OCI-LY3 (cell line): ENCODE measurements around the gene TXK.

Experiments used
- H2AFZ ChIP-seq: fragments of 200-600, 300-600 bp; shearing (Covaris generic); 2 replicates; pipeline ENCODE4 v1.6.0; 2014; ENCODE audit warnings: antibody characterized with exemption, low read depth, low read length
- H3K27ac ChIP-seq: fragments of 200-600, 300-600 bp; sonication (generic); 2 replicates; pipeline ENCODE4 v1.5.1; 2014; ENCODE audit warnings: mild to moderate bottlenecking, low read length, moderate library complexity, mixed read lengths
- H3K27me3 ChIP-seq: fragments of 200-600, 300-600 bp; sonication (generic); 2 replicates; pipeline ENCODE4 v1.6.1; 2014; ENCODE audit warnings: low read depth, low read length, mixed read lengths
- H3K36me3 ChIP-seq: fragments of 200-600, 300-600 bp; sonication (generic); replicated peaks from 2 replicates; pipeline ENCODE3; 2014; ENCODE audit warnings: low read depth, low read length, mixed read lengths
- H3K4me1 ChIP-seq: fragments of 300-600, 200-600 bp; sonication (generic); 2 replicates; pipeline ENCODE4 v1.6.1; 2014; ENCODE audit warnings: low read length, mixed read lengths
- H3K4me2 ChIP-seq: fragments of 200-600, 300-600 bp; sonication (generic); 2 replicates; pipeline ENCODE4 v1.6.1; 2014; ENCODE audit warnings: low read length, mixed read lengths
- H3K4me3 ChIP-seq: fragments of 300-600, 200-600 bp; sonication (generic); 2 replicates; pipeline ENCODE4 v1.5.1; 2014; ENCODE audit warnings: antibody characterized with exemption, mild to moderate bottlenecking, low read length, moderate library complexity
- H3K79me2 ChIP-seq: fragments of 300-600, 200-600 bp; shearing (Covaris generic); 2 replicates; pipeline ENCODE4 v1.6.1; 2014; ENCODE audit warnings: mild to moderate bottlenecking, low read length, mixed read lengths
- H3K9ac ChIP-seq: fragments of 300-600, 200-600 bp; shearing (Covaris generic); 2 replicates; pipeline ENCODE4 v1.6.0; 2014; ENCODE audit warnings: mild to moderate bottlenecking, low read length, moderate library complexity
- H3K9me3 ChIP-seq: fragments of 200-600, 300-600 bp; shearing (Covaris generic); 2 replicates; pipeline ENCODE4 v1.6.1; 2014; ENCODE audit warnings: low read length, mixed read lengths; ENCODE audit not compliant: insufficient read depth
- H4K20me1 ChIP-seq: fragments of 200-600, 300-600 bp; sonication (generic); 2 replicates; pipeline ENCODE4 v1.6.1; 2016; ENCODE audit warnings: low read length, mixed read lengths; ENCODE audit not compliant: insufficient read depth
- EZH2phosphoT487 ChIP-seq: fragments of 200-600 bp; shearing (Covaris generic); IDR thresholded peaks from 2 replicates; pipeline ENCODE4 v1.6.1; 2018; ENCODE audit warnings: antibody characterized with exemption, mixed run types, low read depth
- TF ChIP-seq, protein P1 (sequence below): fragments of 200-600, 300-600 bp; sonication (generic); IDR thresholded peaks from 2 replicates; pipeline ENCODE4 v1.5.1; 2014; ENCODE audit warnings: antibody characterized with exemption, low read length, low read depth

Gene TXK

DNA sequence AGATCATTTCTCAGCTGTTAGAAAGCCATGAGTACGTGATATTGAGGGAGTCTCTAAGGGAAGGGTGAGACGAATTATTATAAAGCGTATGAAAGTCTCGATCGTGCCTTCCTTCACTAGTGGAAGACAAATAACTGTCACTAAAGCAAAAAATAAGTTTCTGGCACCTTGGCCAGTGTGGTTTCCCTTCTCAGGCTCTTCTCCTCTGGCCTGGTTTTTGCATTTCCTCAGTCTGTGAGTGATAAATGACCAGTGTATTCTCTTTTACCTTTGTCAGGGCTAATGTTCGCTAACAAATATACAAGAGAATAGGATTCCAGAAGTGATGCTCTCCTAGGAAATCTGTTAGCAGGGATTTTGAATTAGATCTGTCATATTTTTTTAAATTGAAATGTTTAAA lies 19.6 kb downstream of the TXK start:
- Histone ChIP-seq H3K4me2 (no peak overlapping the region), H3K27me3 (no peaks in the 10 kb centered on the region), H3K79me2 (no peaks in the 10 kb centered on the region), H3K4me1 (peaks cover 2% of the 10 kb centered on the region; the same call in 1 of the 2 replicates), H3K4me3 (no peak overlapping the region), H3K36me3 (no peaks in the 10 kb centered on the region), H2AFZ (no peak overlapping the region), H3K9ac (no peak overlapping the region), H3K9me3 (no peaks in the 10 kb centered on the region), H3K27ac (no peak overlapping the region), H4K20me1 (no peaks in the 10 kb centered on the region)
- TF ChIP-seq, protein P1, sequence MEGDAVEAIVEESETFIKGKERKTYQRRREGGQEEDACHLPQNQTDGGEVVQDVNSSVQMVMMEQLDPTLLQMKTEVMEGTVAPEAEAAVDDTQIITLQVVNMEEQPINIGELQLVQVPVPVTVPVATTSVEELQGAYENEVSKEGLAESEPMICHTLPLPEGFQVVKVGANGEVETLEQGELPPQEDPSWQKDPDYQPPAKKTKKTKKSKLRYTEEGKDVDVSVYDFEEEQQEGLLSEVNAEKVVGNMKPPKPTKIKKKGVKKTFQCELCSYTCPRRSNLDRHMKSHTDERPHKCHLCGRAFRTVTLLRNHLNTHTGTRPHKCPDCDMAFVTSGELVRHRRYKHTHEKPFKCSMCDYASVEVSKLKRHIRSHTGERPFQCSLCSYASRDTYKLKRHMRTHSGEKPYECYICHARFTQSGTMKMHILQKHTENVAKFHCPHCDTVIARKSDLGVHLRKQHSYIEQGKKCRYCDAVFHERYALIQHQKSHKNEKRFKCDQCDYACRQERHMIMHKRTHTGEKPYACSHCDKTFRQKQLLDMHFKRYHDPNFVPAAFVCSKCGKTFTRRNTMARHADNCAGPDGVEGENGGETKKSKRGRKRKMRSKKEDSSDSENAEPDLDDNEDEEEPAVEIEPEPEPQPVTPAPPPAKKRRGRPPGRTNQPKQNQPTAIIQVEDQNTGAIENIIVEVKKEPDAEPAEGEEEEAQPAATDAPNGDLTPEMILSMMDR, result no peak
- no peak for TF ChIP-seq EZH2phosphoT487

DNA sequence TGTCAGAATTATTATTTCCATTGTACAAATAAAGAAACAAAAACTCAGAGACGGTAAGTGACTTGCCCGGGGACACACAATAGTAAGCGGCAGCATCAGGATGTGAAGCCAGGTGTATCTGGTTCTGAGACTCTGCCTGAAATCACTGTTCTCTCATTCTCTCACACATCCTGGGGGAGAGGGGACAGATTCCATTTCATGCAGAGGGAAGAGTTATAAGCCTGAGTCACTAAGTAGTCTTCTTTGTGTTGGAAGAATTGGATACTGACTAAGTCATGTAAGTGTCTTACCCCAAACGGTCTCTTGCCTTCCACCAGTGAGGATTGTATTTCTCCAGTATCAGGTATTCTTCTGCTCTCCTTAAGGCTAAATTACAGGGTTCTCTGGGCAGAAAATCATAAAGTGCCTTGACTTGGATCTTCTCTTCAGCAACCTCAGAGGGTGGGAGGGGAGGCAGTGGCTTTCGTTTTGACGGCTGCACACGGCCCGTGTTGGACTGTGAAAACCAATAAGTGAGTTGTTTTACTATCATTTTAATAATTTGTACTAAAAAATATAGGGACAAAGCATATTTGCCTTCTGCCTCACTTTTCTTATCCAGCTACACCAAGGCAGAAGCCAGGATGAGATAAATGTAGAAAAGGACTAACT lies 21.9 kb downstream of the TXK start:
- TF ChIP-seq EZH2phosphoT487, result no peak
- TF ChIP-seq, protein P1, result no peak
- Histone ChIP-seq H3K9ac (no peak overlapping the region), H3K4me3 (no peak overlapping the region), H3K27ac (no peak overlapping the region), H4K20me1 (no peaks in the 10 kb centered on the region), H3K4me1 (peaks cover 4% of the 10 kb centered on the region; the same call in 1 of the 2 replicates), H2AFZ (no peak overlapping the region), H3K79me2 (no peaks in the 10 kb centered on the region), H3K9me3 (no peaks in the 10 kb centered on the region), H3K36me3 (no peaks in the 10 kb centered on the region), H3K27me3 (no peaks in the 10 kb centered on the region), H3K4me2 (no peak overlapping the region)

DNA sequence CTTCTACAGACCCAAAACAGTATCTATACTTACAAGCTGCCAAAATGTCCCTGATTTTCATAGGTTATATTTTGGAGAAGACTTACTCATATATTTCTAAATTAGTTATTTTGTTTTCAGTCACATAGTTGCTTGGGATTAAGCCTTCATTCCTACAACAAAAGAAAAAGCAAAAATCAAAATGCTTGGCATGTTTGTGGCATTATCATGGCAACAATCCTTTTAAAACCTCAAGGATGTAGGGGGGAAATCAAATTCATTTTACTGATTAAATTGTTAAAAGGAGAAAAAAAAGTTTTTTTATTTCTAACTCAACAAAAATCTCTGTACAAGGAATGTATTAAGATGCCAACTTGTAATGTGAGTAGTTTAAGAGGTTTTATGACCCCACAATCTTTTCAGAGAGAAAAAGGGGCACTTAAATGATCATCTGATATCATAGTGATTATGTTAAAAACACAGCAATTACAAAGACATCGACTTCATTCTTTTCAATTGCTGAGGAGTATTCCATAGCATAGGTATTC lies 23.5 kb downstream of the TXK start:
- H3K4me2 ChIP-seq, result no peak overlapping the region
- no peak overlapping the region for H3K9ac ChIP-seq
- no peak overlapping the region for H2AFZ ChIP-seq
- no peaks in the 10 kb centered on the region for H3K27me3 ChIP-seq
- H3K4me3 ChIP-seq, result no peak overlapping the region
- no peak overlapping the region for H3K27ac ChIP-seq
- no peaks in the 10 kb centered on the region for H3K9me3 ChIP-seq
- no peaks in the 10 kb centered on the region for H3K36me3 ChIP-seq
- no peak for TF ChIP-seq EZH2phosphoT487
- TF ChIP-seq, protein P1, result no peak
- H3K4me1 ChIP-seq, result peaks cover 4% of the 10 kb centered on the region; the same call in 1 of the 2 replicates
- H4K20me1 ChIP-seq, result no peaks in the 10 kb centered on the region
- no peaks in the 10 kb centered on the region for H3K79me2 ChIP-seq

DNA sequence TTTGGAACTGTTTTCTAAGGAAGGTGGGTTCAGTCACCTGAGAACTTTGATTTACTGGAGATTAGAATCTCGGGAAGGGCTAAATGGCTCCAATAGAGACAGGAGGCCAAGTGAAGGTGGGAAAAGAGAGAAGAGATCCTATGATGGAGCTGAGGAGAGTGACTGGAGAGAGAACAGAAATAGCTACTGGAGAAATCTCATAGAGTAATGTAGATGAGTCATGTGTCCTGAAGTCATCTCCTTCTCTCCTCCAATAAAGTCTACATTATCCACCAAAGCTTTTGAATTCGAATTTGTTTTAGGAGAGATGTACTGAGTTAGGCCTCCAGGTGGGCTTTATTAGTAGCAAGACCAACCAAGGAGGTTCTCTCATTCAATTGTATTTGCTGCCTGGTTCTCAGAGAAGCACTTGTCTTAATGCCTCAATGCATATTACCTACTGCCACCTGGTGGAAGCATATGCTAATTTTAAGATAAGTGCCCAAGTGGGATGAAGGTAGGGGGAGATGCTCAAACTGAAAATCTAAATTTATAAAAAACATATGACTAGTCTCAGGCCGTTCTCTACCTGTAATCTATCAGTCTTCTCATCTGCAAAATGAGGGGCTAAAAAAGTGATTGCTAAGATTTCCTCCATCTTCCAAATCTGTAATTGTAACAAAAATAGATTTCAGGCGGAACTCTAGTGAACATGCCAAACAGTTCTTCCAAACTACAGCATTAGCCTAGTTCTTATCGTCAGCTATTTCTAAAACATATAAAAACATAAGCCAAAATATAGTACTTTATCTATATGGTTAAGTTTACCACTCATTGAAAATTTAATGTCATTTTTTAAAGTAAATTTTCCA lies 24.4 kb downstream of the TXK start:
- Histone ChIP-seq H3K4me1 (peaks cover 4% of the 10 kb centered on the region; the same call in 1 of the 2 replicates), H4K20me1 (no peaks in the 10 kb centered on the region), H3K27ac (no peak overlapping the region), H3K9ac (no peak overlapping the region), H3K79me2 (no peaks in the 10 kb centered on the region), H3K4me2 (no peak overlapping the region), H2AFZ (0 out of 2 replicates have a peak overlapping the region, but pooled peaks have one; percentile 51), H3K4me3 (no peak overlapping the region), H3K9me3 (no peaks in the 10 kb centered on the region), H3K36me3 (no peaks in the 10 kb centered on the region), H3K27me3 (no peaks in the 10 kb centered on the region)
- TF ChIP-seq, protein P1, result peak; percentile 82
- TF ChIP-seq EZH2phosphoT487, result no peak
